GM12878 (cell line): ENCODE data around the gene RAMACL.

Experiments
- BRCA1 ChIP-seq: IDR thresholded peaks from 2 replicates; pipeline ENCODE4 v1.6.1; 2011; ENCODE audit warnings: low read depth, low read length, improper control_type of control experiment
- CHD1 ChIP-seq: IDR thresholded peaks from 2 replicates; pipeline ENCODE4 v1.6.1; 2012; ENCODE audit warnings: low read depth, low read length, improper control_type of control experiment
- CREB1 ChIP-seq: IDR thresholded peaks from 2 replicates; pipeline ENCODE4 v1.6.1; 2012; ENCODE audit warnings: low read depth, mild to moderate bottlenecking, inconsistent platforms
- CTCF ChIP-seq, 3 experiments: IDR thresholded peaks in 2 of 3; conservative IDR thresholded peaks in 1 of 3; 2 replicates each; pipeline ENCODE4 v1.5.1; 2011; ENCODE audit warnings: low read depth in 3 of 3, low read length in 3 of 3, mild to moderate bottlenecking in 3 of 3, control low read depth in 2 of 3, moderate library complexity in 2 of 3, inconsistent platforms in 1 of 3, mixed read lengths in 1 of 3; ENCODE audit not compliant: control insufficient read depth in 2 of 3, insufficient read depth in 1 of 3; ENCODE audit errors: extremely low read depth in 1 of 3
- EZH2 ChIP-seq: IDR thresholded peaks from 2 replicates; pipeline ENCODE4 v1.6.1; 2012; ENCODE audit warnings: low read depth, mild to moderate bottlenecking, control low read depth, inconsistent platforms, low read length, borderline replicate concordance; ENCODE audit not compliant: control insufficient read depth
- MAX ChIP-seq: IDR thresholded peaks from 2 replicates; pipeline ENCODE4 v1.6.1; 2012; ENCODE audit warnings: low read depth, low read length, improper control_type of control experiment
- MYC ChIP-seq: IDR thresholded peaks from 2 replicates; pipeline ENCODE4 v1.6.1; 2011; ENCODE audit warnings: mild to moderate bottlenecking, low read length, moderate library complexity, inconsistent platforms; ENCODE audit not compliant: insufficient read depth, insufficient replicate concordance, insufficient read length, severe bottlenecking
- NFIC ChIP-seq: IDR thresholded peaks from 2 replicates; pipeline ENCODE4 v1.6.1; 2012; ENCODE audit warnings: low read depth, mild to moderate bottlenecking, inconsistent platforms, low read length, moderate library complexity
- NFYA ChIP-seq: IDR thresholded peaks from 2 replicates; pipeline ENCODE4 v1.6.1; 2011; ENCODE audit warnings: low read depth, mild to moderate bottlenecking, low read length, improper control_type of control experiment, borderline replicate concordance
- SIX5 ChIP-seq: IDR thresholded peaks from 2 replicates; pipeline ENCODE4 v1.6.1; 2011; ENCODE audit warnings: mild to moderate bottlenecking, low read depth, low read length, moderate library complexity; ENCODE audit not compliant: severe bottlenecking
- TAF1 ChIP-seq: IDR thresholded peaks from 2 replicates; pipeline ENCODE4 v1.6.1; 2011; ENCODE audit warnings: mild to moderate bottlenecking, low read depth, low read length, borderline replicate concordance
- YY1 ChIP-seq: IDR thresholded peaks from 2 replicates; pipeline ENCODE4 v1.6.1; 2011; ENCODE audit warnings: low read depth, mild to moderate bottlenecking, low read length
- TF ChIP-seq, protein P1 (sequence below): IDR thresholded peaks from 2 replicates; pipeline ENCODE4 v1.6.1; 2011; ENCODE audit warnings: low read depth, low read length, improper control_type of control experiment, borderline replicate concordance

- no peak for TF ChIP-seq TAF1
- TF ChIP-seq MYC: no peak
- no peak for TF ChIP-seq BRCA1
- TF ChIP-seq YY1: no peak
- TF ChIP-seq CTCF (IDR thresholded peaks at IDR 0.05 in 2 of 3, conservative IDR thresholded peaks at IDR 0.05 in 1 of 3; ENCODE audit: control insufficient read depth in 2 of 3, extremely low read depth in 1 of 3, insufficient read depth in 1 of 3, low read depth in 3 of 3, low read length in 3 of 3): no peak
- TF ChIP-seq, protein P1, sequence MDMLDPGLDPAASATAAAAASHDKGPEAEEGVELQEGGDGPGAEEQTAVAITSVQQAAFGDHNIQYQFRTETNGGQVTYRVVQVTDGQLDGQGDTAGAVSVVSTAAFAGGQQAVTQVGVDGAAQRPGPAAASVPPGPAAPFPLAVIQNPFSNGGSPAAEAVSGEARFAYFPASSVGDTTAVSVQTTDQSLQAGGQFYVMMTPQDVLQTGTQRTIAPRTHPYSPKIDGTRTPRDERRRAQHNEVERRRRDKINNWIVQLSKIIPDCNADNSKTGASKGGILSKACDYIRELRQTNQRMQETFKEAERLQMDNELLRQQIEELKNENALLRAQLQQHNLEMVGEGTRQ: no peak
- no peak for TF ChIP-seq MAX
- no peak for TF ChIP-seq CREB1
- TF ChIP-seq SIX5: no peak
- TF ChIP-seq CHD1: no peak
- TF ChIP-seq NFIC: no peak
- TF ChIP-seq NFYA: no peak
- no peak for TF ChIP-seq EZH2
Observed at GRCh38 chr6:166543603-166544295, 42.7 kb downstream of the RAMACL start.
